Stimulated activated CD4-positive, alpha-beta T cell treated with anti-CD3 and anti-CD28 coated beads, Interleukin-4, amount 100 ng/mL, for 24 hours (primary cell): ENCODE results near the gene RAP2A.

ENCODE experiments used
- DNase-seq: peaks from one replicate; pipeline ENCODE4 v3.0.0-alpha.2; 2020

Gene RAP2A

GRCh38 chr13:97448503-97449251 is 14.7 kb downstream of the RAP2A start:
- DNase-seq: no peak

GRCh38 chr13:97454699-97455098 is 20.7 kb downstream of the RAP2A start:
- DNase-seq: no peak

GRCh38 chr13:97456047-97456446 is 22.1 kb downstream of the RAP2A start:
- DNase-seq: no peak

- DNase-seq: no peak
These were observed 25.3 kb downstream of the RAP2A start for GRCh38 chr13:97459215-97459777.

GRCh38 chr13:97460004-97460775 is 26.2 kb downstream of the RAP2A start:
- DNase-seq: no peak

- DNase-seq: no peak
These were observed 26.9 kb downstream of the RAP2A start for GRCh38 chr13:97460853-97461252.

- no peak for DNase-seq
These were observed 30.6 kb downstream of the RAP2A start for GRCh38 chr13:97464561-97464960.

- no peak for DNase-seq
These were observed 32.8 kb downstream of the RAP2A start for GRCh38 chr13:97466722-97467121.

GRCh38 chr13:97468331-97468730 is 34.4 kb downstream of the RAP2A start:
- DNase-seq: no peak

GRCh38 chr13:97471711-97472110 is 37.7 kb downstream of the RAP2A start:
- DNase-seq: no peak

GRCh38 chr13:97474349-97474980 is 40.5 kb downstream of the RAP2A start:
- DNase-seq: no peak

- no peak for DNase-seq
These were observed 41.0 kb downstream of the RAP2A start for GRCh38 chr13:97475011-97475410.

- DNase-seq: no peak
These were observed 43.9 kb downstream of the RAP2A start for GRCh38 chr13:97477844-97478243.

GRCh38 chr13:97478247-97478646 is 44.3 kb downstream of the RAP2A start:
- DNase-seq: no peak

- DNase-seq: no peak
These were observed 49.5 kb downstream of the RAP2A start for GRCh38 chr13:97483465-97483864.

- DNase-seq: no peak
These were observed 50.3 kb downstream of the RAP2A start for GRCh38 chr13:97484301-97484700.

- no peak for DNase-seq
These were observed 51.4 kb downstream of the RAP2A start for GRCh38 chr13:97485320-97485719.

- DNase-seq: no peak
These were observed 56.8 kb downstream of the RAP2A start for GRCh38 chr13:97490702-97491307.

- no peak for DNase-seq
These were observed 57.5 kb downstream of the RAP2A start for GRCh38 chr13:97491452-97491851.

- DNase-seq: no peak
These were observed 58.3 kb downstream of the RAP2A start for GRCh38 chr13:97492257-97492656.

GRCh38 chr13:97492684-97493371 is 58.9 kb downstream of the RAP2A start:
- no peak for DNase-seq

- no peak for DNase-seq
These were observed 59.5 kb downstream of the RAP2A start for GRCh38 chr13:97493456-97493855.

- DNase-seq: no peak
These were observed 61.7 kb downstream of the RAP2A start for GRCh38 chr13:97495678-97496077.
